Measurements from ENCODE around the gene COL9A3.
A peak's percentile ranks its signal among the peaks of the same experiment; 100 is the strongest.

The COL9A3 gene

DNA sequence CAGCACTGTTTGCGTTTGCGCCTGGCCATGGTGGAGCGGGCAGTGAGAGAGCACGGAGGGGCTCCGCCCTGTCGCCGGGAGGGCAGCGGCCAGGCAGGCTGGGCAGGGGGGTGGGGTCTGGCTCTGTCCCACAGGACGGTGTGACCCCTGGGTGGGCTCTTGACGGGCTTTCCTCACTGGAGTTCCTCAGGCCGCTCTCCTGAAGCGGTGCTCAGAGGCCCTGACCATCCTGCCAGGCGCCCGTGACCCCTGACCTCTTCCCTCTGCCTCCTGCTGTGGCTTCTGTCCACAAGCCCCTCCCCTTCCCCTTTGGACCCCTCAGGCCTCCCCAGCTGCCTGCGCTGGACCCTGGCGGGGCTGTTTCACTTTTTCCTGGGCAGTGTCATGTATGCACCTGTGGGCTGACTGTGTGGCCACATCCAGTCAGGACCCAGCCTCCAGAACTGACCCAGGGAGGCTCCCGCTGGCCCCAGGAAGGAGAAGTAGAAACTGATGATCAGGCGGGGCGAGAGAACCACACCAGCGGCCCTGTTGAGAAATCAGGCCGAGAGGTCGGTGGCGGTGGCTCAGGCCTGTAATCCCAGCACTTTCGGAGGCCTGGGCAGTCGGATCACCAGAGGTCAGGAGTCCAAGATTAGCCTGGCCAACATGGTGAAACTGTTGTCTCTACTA, 11.0 kb upstream of the COL9A3 start:
- Mint-ChIP-seq H3K9me3 (no peaks in the 10 kb centered on the region), H3K36me3 (ENCODE audit: low read depth) (peaks cover 10% of the 10 kb centered on the region), H3K27me3 (ENCODE audit: low read depth) (peaks cover 10% of the 10 kb centered on the region), H3K27ac (no peak overlapping the region), H3K4me1 (peaks cover 14% of the 10 kb centered on the region), H3K4me3 (peak overlapping the region; percentile 79 to 83 (median 81))
- TF ChIP-seq, protein P1, sequence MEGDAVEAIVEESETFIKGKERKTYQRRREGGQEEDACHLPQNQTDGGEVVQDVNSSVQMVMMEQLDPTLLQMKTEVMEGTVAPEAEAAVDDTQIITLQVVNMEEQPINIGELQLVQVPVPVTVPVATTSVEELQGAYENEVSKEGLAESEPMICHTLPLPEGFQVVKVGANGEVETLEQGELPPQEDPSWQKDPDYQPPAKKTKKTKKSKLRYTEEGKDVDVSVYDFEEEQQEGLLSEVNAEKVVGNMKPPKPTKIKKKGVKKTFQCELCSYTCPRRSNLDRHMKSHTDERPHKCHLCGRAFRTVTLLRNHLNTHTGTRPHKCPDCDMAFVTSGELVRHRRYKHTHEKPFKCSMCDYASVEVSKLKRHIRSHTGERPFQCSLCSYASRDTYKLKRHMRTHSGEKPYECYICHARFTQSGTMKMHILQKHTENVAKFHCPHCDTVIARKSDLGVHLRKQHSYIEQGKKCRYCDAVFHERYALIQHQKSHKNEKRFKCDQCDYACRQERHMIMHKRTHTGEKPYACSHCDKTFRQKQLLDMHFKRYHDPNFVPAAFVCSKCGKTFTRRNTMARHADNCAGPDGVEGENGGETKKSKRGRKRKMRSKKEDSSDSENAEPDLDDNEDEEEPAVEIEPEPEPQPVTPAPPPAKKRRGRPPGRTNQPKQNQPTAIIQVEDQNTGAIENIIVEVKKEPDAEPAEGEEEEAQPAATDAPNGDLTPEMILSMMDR (IDR thresholded peaks at IDR 0.05; ENCODE audit: unreplicated experiment in 3 of 3): no peak

DNA sequence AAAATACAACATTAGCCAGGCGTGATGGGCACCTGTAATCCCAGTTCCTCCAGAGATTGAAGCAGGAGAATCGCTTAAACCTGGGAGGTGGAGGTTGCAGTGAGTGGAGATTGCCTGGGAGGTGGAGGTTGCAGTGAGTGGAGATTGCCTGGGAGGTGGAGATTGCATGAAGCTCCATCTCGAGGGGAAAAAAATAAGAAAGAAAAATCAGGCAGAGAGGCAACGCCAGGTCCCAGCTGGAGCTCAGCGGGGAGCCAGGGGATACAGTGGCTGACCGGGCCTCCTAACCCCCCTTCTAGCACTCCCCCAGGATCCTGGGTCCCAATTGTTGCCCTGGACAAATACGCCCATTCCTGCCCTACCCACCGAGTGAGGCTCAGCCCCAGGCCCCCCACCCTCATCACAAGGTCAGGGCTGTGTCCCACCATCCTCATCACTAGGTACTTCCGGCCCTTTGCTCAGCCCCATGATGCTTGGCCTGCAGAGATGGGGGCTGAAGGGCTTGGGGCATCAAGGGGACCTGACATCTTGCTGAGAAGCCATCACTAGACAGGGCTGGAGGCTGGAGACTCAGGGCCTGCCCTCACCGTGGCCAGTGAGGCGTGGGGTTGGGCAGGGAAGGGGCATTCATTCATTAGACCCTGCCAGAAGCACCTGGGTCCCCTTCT, 10.3 kb upstream of the COL9A3 start:
- H3K4me1 Mint-ChIP-seq: peaks cover 14% of the 10 kb centered on the region
- H3K4me3 Mint-ChIP-seq: peak overlapping the region; percentile 79 to 83 (median 81)
- H3K9me3 Mint-ChIP-seq: no peaks in the 10 kb centered on the region
- no peak overlapping the region for H3K27ac Mint-ChIP-seq
- TF ChIP-seq, protein P1 (IDR thresholded peaks at IDR 0.05; ENCODE audit: unreplicated experiment in 3 of 3): no peak
- peaks cover 10% of the 10 kb centered on the region for H3K27me3 Mint-ChIP-seq (ENCODE audit: low read depth)
- H3K36me3 Mint-ChIP-seq (ENCODE audit: low read depth): peaks cover 6% of the 10 kb centered on the region

DNA sequence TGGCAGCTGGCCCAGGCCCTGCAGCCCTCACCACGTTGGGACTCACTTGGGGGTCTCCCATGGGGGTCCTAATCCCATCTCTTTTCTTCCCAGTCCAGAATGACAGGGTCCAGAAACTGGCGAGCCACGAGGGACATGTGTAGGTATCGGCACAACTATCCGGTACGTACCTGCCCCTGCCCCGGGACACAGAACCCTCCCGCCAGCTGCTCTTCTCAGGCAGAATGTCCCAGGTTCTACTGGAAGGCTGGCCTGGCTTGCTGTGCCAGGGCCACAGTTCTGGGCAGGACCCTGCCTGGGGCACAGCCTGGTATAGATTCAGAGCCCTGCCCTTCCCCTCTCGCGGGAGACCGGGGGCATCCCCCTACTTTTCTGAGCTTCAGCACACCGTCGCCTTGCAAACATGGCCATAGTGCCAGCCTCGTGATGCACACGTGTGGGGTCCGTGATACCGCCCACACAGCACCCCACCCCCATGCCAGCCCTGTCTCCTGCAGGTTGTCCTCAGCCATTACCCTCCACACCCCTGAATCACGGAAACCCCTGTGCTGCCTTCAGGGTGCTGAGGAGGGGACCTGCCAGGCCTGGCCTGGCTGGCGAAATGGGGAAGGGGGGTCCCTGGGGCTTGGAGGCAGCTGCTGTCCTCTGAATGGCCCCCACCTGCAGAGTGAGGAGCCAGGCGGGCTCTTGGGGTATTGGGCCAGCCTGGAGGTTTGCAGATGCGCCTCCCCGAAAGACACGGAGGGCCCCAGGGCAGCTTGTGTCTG, 9.2 kb upstream of the COL9A3 start:
- H3K9me3 Mint-ChIP-seq: no peaks in the 10 kb centered on the region
- no peak overlapping the region for H3K27ac Mint-ChIP-seq
- TF ChIP-seq, protein P1 (IDR thresholded peaks at IDR 0.05; ENCODE audit: unreplicated experiment in 3 of 3): no peak
- peaks cover 7% of the 10 kb centered on the region for H3K36me3 Mint-ChIP-seq (ENCODE audit: low read depth)
- peak overlapping the region; percentile 50 to 85 (median 56) for H3K4me3 Mint-ChIP-seq
- H3K4me1 Mint-ChIP-seq: peaks cover 12% of the 10 kb centered on the region
- peaks cover 6% of the 10 kb centered on the region for H3K27me3 Mint-ChIP-seq (ENCODE audit: low read depth)

DNA sequence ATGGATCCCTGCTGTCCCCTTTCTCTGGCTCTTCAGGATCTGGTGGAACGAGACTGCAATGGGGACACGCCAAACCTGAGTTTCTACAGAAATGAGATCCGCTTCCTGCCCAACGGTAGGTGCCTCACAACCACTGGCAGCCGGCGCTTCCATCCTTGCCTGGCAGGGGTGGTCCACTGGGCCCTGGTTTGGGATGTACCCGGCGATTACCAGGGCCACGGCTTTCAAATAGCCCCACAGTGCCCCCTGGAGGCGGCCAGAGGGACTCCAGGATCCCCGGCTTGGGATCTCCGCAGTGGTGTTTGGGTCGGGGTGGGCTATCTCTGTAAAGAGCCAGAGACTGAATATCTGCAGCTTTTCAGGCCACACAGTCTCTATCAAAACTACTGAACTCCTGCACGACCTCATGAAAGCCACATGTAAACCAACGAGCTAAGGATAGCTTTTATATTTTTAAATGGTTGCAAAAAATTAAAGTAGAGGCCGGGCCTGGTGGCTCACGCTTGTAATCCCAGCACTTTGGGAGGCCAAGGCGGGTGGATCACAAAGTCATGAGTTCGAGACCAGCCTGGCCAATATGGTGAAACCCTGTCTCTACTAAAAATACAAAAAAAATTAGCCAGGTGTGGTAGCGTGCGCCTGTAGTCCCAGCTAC, 8.5 kb upstream of the COL9A3 start:
- no peaks in the 10 kb centered on the region for H3K9me3 Mint-ChIP-seq
- H3K27ac Mint-ChIP-seq: no peak overlapping the region
- peaks cover 5% of the 10 kb centered on the region for H3K4me1 Mint-ChIP-seq
- H3K4me3 Mint-ChIP-seq: peak overlapping the region; percentile 68 to 85 (median 75)
- TF ChIP-seq, protein P1 (IDR thresholded peaks at IDR 0.05; ENCODE audit: unreplicated experiment in 3 of 3): peak; percentile 81 to 94 (median 90)
- no peaks in the 10 kb centered on the region for H3K27me3 Mint-ChIP-seq (ENCODE audit: low read depth)
- peaks cover 7% of the 10 kb centered on the region for H3K36me3 Mint-ChIP-seq (ENCODE audit: low read depth)

DNA sequence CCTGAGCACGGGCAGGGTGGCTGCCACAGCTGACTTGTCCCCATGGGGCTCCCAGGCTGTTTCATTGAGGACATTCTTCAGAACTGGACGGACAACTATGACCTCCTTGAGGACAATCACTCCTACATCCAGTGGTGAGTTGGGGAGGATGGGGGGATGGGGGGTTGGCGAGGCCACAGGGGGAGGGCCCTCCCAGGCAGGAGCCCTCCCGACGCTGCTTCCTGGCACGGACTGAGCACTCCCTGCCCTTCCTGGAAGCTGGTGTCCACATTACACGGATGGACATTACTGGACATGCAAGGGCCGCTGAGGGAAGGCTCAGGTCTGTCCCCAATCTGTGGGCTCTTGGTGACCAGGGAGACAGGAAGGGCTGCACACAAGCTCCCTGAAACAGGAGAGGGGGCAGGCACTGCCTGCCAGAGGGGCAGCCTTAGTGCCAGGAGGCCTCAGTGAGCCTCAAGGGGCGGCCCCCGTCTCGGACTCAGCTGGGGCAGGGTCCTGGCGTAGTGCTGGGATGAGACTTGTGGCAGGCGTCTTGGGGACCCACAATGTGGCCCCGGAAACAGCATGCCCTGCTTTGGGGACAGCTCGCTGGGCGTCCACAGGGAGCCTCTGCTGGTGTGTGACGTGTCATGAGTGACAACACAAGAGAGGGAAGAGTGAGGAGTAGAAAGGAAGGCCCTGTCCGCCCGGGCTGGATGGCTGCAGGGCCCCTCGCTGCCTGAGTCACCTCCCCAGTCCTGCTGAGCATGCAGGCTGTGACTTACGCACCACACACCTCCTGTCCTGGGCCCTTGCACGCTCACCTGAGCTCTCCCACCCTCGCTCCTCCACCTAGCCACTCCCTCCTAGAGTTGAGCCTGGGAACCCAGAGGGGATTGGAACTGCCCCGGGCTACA, 7.1 kb upstream of the COL9A3 start:
- TF ChIP-seq, protein P1 (IDR thresholded peaks at IDR 0.05; ENCODE audit: unreplicated experiment in 3 of 3): no peak
- Mint-ChIP-seq H3K4me3 (no peak overlapping the region), H3K9me3 (no peaks in the 10 kb centered on the region), H3K4me1 (no peaks in the 10 kb centered on the region), H3K36me3 (ENCODE audit: low read depth) (peaks cover 7% of the 10 kb centered on the region), H3K27ac (no peak overlapping the region), H3K27me3 (ENCODE audit: low read depth) (peaks cover 4% of the 10 kb centered on the region)

Data from nephron (organoid).